ENCODE measurements around the gene KLHL40. TPM values are rescaled to one million over a fixed set of nuclear protein-coding genes. Genes with fewer than 3 reads are reported as not detected.

KLHL40 gene
- total and polyA plus RNA-seq, 12 donors = 0.03 to 0.54 (median 0.11) TPM; not detected in 9

DNA sequence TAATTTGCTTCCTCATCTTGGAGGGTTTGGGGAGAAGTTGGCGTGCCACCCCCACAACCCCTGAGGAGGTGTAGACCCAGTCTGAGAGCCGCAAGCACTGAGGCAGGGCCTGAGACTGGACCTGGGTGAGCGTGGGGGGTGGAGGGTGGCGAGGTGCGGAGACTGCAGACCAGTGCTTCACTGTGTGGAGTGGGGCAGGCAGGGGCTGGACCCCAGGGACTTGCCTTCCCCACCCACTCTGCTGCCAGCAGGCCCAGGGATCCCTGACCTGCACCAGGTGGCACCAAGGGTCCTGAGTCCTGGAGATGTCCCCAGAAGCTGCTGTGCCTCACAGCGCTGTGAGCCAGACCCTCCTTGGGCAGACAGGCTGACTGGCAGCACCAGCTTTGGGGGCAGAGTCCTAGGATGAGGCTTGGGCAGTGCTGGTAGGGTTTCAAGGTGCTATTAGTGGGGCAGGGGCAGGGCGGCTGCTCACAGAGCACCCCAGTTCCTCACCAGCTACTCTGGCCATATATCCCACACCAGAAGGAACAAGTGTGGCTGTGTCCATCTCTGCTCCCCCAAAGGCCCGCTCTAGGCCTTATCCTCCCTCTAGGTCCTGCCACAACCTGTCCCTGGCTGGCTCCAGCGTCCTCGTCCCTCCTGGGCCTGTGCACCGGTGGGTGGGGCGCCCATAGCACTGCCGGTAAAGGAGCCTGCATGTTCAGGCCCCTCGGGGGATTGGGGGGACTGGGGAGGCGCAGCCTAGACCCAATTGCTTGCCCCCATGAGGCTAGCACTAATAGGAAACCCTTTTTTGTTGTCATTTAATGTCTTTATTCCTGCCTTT, 20.1 kb upstream of the KLHL40 start:
- intact Hi-C loops (cut with DNase I) = no loop called here
- TF ChIP-seq, protein P1, sequence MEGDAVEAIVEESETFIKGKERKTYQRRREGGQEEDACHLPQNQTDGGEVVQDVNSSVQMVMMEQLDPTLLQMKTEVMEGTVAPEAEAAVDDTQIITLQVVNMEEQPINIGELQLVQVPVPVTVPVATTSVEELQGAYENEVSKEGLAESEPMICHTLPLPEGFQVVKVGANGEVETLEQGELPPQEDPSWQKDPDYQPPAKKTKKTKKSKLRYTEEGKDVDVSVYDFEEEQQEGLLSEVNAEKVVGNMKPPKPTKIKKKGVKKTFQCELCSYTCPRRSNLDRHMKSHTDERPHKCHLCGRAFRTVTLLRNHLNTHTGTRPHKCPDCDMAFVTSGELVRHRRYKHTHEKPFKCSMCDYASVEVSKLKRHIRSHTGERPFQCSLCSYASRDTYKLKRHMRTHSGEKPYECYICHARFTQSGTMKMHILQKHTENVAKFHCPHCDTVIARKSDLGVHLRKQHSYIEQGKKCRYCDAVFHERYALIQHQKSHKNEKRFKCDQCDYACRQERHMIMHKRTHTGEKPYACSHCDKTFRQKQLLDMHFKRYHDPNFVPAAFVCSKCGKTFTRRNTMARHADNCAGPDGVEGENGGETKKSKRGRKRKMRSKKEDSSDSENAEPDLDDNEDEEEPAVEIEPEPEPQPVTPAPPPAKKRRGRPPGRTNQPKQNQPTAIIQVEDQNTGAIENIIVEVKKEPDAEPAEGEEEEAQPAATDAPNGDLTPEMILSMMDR (IDR thresholded peaks at IDR 0.05) = no peak
- no peak for TF ChIP-seq POLR2A (IDR thresholded peaks at IDR 0.05)
- Histone ChIP-seq H3K4me1 (replicated peaks in 1 of 2) (peaks cover 0 to 10% of the 10 kb centered on the region in 2 donors), H3K9me3 (replicated peaks in 1 of 3) (no peaks in the 10 kb centered on the region), H3K27ac (no peak overlapping the region), H3K4me3 (no peak overlapping the region), H3K36me3 (replicated peaks in 1 of 2) (no peaks in the 10 kb centered on the region), H3K27me3 (no peaks in the 10 kb centered on the region)
- 77 to 84% (median 79%) methylated on average over 9 to 15 of the region's 15 CpGs for WGBS, 4 donors
- DNase-seq = peak in 3 of 7 donors; percentile 11 to 52 (median 15)

DNA sequence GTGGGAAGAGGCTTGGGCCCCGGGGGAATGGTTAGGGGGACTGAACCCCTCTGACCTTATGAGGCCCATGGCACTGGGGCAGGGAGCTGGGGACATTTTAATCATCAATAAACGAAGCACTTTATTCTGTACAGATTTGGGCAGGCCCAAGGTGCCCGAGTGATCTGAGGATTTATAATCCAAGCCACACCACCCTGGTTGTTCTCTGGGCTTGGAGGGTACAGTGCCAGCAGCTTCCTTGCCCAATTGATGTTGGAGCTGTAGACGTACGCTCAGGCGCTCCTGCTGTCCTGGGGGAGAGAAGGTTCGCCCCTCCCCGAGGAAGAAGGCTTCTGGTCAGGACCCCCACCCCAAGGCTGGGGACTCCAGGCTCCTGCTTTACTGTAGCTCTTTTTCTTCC, 19.3 kb upstream of the KLHL40 start:
- 54 to 72% (median 58%) methylated on average over 7 to 8 of the region's 8 CpGs for WGBS, 4 donors
- no peak overlapping the region for H3K4me3 ChIP-seq
- intact Hi-C loops (cut with DNase I) = no loop called here

DNA sequence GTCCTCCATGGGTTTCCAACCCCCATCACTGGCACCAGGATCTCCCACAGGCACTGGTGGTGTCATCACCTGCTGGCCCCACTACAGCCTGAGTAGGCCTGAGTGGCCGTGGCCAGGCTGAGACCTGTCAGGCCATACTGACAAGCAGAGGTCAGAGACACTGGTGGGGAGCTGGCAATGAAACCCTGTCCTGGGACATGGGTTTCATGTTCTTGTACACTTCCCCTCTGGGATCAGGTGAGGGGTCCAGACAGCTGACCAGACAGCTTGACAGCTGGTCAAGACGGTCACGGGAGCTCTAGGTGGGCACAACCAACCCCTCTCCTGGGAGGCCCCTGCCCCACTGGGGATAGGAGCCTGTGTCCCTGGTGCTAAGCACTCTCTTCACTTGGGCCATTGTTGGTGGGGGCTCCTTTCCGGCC, 18.7 kb upstream of the KLHL40 start:
- peak in 2 of 7 donors; percentile 14 to 15 for DNase-seq
- intact Hi-C loops (cut with DNase I) = no loop called here
- H3K4me3 ChIP-seq = no peak overlapping the region
- H3K4me1 ChIP-seq (replicated peaks in 1 of 2) = peaks cover 0 to 6% of the 10 kb centered on the region in 2 donors
- H3K27ac ChIP-seq = no peak overlapping the region
- no peaks in the 10 kb centered on the region for H3K36me3 ChIP-seq (replicated peaks in 1 of 2)
- TF ChIP-seq, protein P1 (IDR thresholded peaks at IDR 0.05) = no peak
- TF ChIP-seq POLR2A (IDR thresholded peaks at IDR 0.05) = no peak
- no peaks in the 10 kb centered on the region for H3K9me3 ChIP-seq (replicated peaks in 1 of 3)
- H3K27me3 ChIP-seq = no peaks in the 10 kb centered on the region
- 46 to 66% (median 61%) methylated on average over 2 to 4 of the region's 4 CpGs for WGBS, 4 donors

More for the DNA sequence above, 19.3 kb upstream of the KLHL40 start:
- no peaks in the 10 kb centered on the region for H3K36me3 ChIP-seq (replicated peaks in 1 of 2)
- peaks cover 0 to 6% of the 10 kb centered on the region in 2 donors for H3K4me1 ChIP-seq (replicated peaks in 1 of 2)
- no peak overlapping the region for H3K27ac ChIP-seq
- peak in 1 of 7 donors; percentile 13 for DNase-seq
- TF ChIP-seq, protein P1 (IDR thresholded peaks at IDR 0.05) = no peak
- TF ChIP-seq POLR2A (IDR thresholded peaks at IDR 0.05) = no peak
- H3K9me3 ChIP-seq (replicated peaks in 1 of 3) = no peaks in the 10 kb centered on the region
- no peaks in the 10 kb centered on the region for H3K27me3 ChIP-seq

DNA sequence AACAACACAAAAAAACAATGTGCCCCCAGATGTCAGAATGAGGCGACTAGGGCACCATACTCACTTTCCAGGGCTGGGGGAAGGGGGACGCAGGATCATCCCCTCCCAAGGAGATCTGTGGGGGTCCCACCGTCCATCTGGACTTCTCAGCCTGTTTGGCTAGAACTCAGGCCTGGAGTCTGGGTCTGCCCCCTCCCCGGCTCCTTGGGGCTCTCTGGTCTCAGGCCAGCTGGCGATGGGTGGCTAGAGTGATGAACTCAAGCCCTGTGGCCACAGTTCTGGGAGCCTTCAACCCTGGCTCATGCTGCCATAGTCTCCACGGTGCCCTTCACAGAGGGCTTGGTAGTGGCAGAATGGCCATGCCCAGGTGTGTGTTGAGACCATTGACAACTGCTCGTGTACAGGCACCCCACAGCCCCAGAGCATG, 18.2 kb upstream of the KLHL40 start:
- peak in 1 of 7 donors; percentile 13 for DNase-seq
- H3K4me3 ChIP-seq = no peak overlapping the region
- no peaks in the 10 kb centered on the region for H3K27me3 ChIP-seq
- no peak overlapping the region for H3K27ac ChIP-seq
- whole genome bisulfite sequencing, 4 donors = 59 to 73% (median 63%) methylated on average over 5 to 7 of the region's 7 CpGs
- H3K9me3 ChIP-seq (replicated peaks in 1 of 3) = no peaks in the 10 kb centered on the region
- intact Hi-C loops (cut with DNase I) = no loop called here
- peaks cover 0 to 6% of the 10 kb centered on the region in 2 donors for H3K4me1 ChIP-seq (replicated peaks in 1 of 2)
- TF ChIP-seq POLR2A (IDR thresholded peaks at IDR 0.05) = no peak
- no peaks in the 10 kb centered on the region for H3K36me3 ChIP-seq (replicated peaks in 1 of 2)
